NT2/D1 (cell line): ENCODE results near the gene BCOR.

Source experiments
- SUZ12 ChIP-seq: IDR thresholded peaks from 2 replicates; pipeline ENCODE4 v1.6.1; 2011; ENCODE audit not compliant: insufficient read length, insufficient read depth; ENCODE audit errors: extremely low read depth
- YY1 ChIP-seq: IDR thresholded peaks from 2 replicates; pipeline ENCODE4 v1.6.1; 2011; ENCODE audit not compliant: insufficient read length, insufficient read depth

DNA sequence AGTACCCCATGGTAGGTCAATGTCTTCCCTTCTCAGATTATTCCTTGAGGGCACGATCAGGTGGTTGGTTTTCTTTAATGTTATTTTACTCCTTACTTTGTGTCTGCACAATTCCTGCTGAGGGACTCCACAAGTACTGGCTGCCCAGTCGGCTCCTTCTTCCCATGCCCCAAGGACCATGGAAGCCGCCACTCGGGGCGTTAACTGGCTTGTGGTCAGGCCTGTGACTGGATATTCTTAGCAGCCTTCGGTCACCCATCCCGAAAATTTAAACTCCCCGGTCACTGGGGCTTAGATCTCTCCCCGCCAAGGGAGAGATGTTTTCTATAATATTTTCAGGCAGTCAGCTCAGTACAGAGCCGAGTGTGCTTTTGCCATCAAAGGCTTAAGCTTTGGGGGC lies 24.7 kb upstream of the BCOR start:
- TF ChIP-seq YY1 (no peak), SUZ12 (no peak)
